Measurements from ENCODE around the gene WWTR1. TPM values are rescaled to one million over a fixed set of nuclear protein-coding genes. Genes with fewer than 3 reads are reported as not detected.

WWTR1 gene
- polyA plus RNA-seq, 3 donors: 88.7 to 119 (median 100) TPM

DNA sequence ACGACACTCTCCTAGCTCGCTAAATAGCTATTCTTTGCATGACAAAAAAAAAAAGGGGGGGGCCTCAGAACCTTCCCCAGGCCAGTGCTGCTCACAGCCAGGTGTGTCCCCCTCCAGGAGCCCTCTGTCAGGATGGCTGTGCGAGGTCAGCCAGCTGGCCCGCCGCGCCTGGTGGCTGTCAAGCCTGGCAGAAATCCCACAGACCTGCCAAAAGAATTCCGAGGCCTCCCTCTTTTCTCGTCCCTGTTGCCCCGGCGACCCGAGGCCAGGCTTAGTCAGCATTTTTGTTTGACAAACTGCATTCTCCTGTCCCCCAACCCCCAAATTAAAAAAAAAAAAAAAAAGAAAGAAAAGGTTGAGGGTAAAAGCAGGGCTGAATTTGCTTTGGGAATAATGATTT, 121.4 kb downstream of the WWTR1 start:
- DNase-seq: no peak

DNA sequence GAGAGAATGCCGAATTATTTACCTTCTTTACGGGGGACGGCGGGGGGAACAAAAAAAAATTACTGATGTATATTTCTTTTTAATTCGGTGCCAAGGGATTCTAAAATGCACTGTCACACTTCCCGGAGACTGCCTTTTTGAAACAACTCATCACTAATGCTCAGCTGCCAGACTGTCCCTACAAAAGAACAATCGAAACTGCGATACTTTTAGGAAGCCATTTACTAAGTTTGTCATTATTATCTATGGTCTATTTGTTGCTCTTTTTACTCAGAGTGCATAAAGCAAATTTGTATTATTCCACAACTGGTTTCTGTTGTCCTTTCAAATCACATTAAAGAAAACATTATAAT, 122.5 kb downstream of the WWTR1 start:
- DNase-seq: no peak

- DNase-seq: no peak
Measured at GRCh38 chr3:149534671-149535332, 123.0 kb downstream of the WWTR1 start.

GRCh38 chr3:149534082-149534481, 123.7 kb downstream of the WWTR1 start:
- DNase-seq: no peak

GRCh38 chr3:149532489-149533180, 125.2 kb downstream of the WWTR1 start:
- no peak for DNase-seq

- no peak for DNase-seq
Measured at GRCh38 chr3:149529099-149529498, 128.7 kb downstream of the WWTR1 start.

DNA sequence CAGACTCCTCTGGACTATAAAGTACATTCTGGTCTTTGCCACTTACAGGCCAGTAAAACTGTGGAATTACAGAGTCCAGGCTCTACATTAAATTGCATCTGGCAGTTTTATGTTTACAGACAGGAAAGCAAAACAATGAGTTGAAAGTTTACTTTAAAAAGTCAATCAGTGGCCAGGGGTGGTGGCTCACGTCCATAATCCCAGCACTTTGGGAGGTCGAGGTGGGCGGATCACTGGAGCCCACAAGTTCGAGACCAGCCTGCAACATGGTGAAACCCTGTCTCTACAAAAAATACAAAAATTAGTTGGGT, 129.5 kb downstream of the WWTR1 start:
- no peak for DNase-seq

GRCh38 chr3:149527531-149528339, 130.1 kb downstream of the WWTR1 start:
- DNase-seq: no peak

GRCh38 chr3:149523512-149524299, 134.1 kb downstream of the WWTR1 start:
- no peak for DNase-seq

DNA sequence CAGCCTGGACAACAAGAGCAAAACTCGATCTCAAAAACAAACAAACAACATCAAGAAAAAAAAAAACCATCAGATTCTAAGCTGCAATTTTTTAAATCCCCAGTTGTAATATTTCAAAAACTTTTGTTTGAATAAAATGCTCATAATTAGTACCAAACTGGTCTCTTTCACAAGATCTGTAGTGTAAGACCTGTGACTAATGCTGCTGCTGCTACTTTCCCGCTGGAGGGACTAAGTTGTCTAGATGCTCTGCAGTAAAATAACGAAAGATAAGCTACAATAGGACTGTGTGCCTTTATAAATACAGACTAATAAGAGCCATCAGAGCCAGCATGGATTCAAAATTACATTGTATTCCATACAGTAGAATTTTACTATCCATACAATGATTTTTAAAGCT, 137.9 kb downstream of the WWTR1 start:
- no peak for DNase-seq

- DNase-seq: no peak
Measured at GRCh38 chr3:149516920-149517319, 140.9 kb downstream of the WWTR1 start.

DNA sequence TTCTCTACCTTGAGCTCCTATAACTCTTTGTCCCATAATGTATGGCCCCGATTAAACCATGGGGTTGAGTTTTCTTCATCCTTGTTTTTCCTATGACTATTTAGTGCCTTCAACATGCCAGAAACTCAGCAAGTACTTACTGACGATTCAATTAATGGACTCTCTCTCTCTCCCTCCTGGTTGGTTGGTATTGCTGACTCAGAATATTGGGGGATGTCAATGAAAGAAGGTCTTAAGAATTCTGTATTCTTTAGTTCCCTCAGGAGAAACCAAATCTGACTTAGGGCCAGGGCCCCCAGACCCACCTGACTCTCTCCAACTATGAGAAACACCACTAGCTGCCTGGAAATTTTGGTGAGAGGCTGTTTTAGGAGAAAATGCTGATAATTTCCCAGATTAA, 142.6 kb downstream of the WWTR1 start:
- DNase-seq: no peak

DNA sequence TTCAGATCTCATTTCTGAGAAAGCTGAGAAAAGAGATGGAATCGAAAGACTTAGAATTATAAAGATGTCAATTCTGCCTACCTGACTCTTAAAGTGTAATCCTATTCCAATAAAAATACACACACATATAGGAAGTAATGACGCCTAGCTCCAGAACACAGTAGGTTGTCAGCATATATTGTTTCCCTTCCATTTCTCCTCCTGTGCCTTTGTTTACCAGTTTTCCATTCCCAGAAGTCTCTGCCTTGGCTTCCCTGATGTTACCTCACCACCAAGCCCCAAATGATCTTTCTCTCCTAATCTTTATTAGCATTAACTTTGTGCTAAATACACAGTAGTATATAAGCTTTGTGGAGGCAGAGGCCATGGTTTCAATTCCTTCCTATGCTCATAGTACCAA, 143.4 kb downstream of the WWTR1 start:
- no peak for DNase-seq

GRCh38 chr3:149512073-149512782, 145.6 kb downstream of the WWTR1 start:
- peak; percentile 55 for DNase-seq

GRCh38 chr3:149511040-149511626, 146.7 kb downstream of the WWTR1 start:
- DNase-seq: no peak

DNA sequence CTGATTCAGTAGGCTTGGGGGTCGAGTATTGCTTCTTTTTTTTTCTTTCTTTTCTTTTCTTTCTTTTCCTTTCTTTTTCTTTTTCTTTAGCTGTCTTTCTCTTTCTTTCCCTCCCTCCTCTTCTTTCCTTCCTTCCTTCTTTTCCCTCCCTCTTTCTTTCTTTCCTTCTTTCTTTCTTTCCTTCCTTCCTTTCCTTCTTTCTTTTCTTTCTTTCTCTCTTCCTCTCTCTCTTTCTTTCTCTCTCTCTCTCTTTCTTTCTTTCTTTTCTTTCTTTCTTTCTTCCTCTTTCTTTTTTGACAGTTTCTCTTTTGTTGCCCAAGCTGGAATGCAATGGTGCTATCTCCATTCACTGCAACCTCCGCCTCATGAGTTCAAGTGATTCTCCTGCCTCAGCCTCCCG, 147.3 kb downstream of the WWTR1 start:
- no peak for DNase-seq

DNA sequence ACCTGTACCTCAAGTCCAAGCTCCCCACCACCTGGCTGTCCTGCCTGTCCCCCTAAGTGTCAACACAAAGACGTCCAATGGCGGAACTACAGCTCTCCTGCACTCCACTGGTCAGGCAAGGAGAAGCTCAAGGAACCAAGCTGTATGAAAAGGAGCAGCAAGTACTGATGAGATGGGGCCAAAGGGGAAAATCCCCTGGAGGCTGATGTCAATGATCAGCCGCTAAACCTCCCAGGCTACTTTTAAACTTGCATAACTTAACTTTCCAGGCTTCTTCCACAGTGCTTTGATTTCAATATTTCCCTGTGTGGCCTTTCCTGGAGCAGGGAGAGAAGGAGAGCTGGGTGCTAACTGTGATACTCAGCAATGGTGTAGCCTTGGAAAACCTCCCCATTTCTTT, 148.3 kb downstream of the WWTR1 start:
- no peak for DNase-seq

GRCh38 chr3:149507491-149508324, 150.1 kb downstream of the WWTR1 start:
- DNase-seq: no peak

DNA sequence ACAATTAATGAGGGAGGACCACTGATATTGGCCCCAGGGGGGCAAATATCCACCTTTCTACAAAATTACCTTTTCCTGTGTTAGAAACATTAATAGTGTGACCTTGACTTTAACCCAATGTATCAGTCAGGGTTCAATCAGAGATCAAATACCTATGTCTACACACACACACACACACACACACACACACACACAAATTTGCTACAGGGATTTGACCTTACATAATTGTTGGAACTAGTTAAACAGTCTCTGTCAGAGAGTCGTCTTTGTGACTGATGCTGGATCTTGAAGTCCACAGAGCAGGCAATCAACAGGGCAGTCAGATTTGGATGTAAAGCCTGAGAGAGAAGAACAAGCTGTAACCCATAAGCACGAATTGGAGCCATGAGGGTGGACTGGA, 150.9 kb downstream of the WWTR1 start:
- DNase-seq: no peak

- no peak for DNase-seq
Measured at GRCh38 chr3:149506540-149506939, 151.3 kb downstream of the WWTR1 start.

Data from renal pelvis (tissue), 4 donors.